Right atrium auricular region (tissue), 2 donors: ENCODE results near the gene ZDHHC8. TPM values are rescaled to one million over a fixed set of nuclear protein-coding genes. Genes with fewer than 3 reads are reported as not detected.
A peak's percentile ranks its signal among the peaks of the same experiment; 100 is the strongest.

ENCODE experiments used
- DNase-seq: peaks from one replicate; pipeline ENCODE4 v3.0.0-alpha.2; 2019; ENCODE audit warnings: low spot score
- H3K27ac ChIP-seq, 2 donors: fragments of 200-600 bp; sonication (generic); 1 replicate in 1 of 2; 2 replicates in 1 of 2; pipeline ENCODE4 v1.5.1; 2016 to 2019
- H3K27me3 ChIP-seq, 2 donors: fragments of 200-600 bp; sonication (generic); one replicate each; pipeline versions ENCODE4 v1.5.1 to v1.6.0; 2017 to 2019
- H3K36me3 ChIP-seq: fragments of 200-600 bp; sonication (generic); one replicate; pipeline ENCODE4 v1.5.1; 2016
- H3K4me1 ChIP-seq, 2 donors: fragments of 200-600 bp; sonication (generic); one replicate each; pipeline versions ENCODE4 v1.5.1 to v1.6.0; 2017 to 2019
- H3K4me3 ChIP-seq, 2 donors: fragments of 200-600 bp; sonication (generic); 1 replicate in 1 of 2; 2 replicates in 1 of 2; pipeline ENCODE4 v1.5.1; 2017 to 2019; ENCODE audit warnings: mild to moderate bottlenecking in 1 of 2, moderate library complexity in 1 of 2
- H3K9me3 ChIP-seq, 2 donors: fragments of 200-600 bp; sonication (generic); one replicate each; pipeline ENCODE4 v1.5.1; 2019
- CTCF ChIP-seq, 2 donors: fragments of 200-600 bp; sonication (generic); IDR thresholded peaks; one replicate each; pipeline ENCODE4 v1.5.1; 2019; ENCODE audit warnings: antibody characterized with exemption in 2 of 2
- total RNA-seq, 2 donors: library from RNA; depleted of rRNA; stranded (reverse); fragments of >200 nt; gene quantifications; one replicate each; pipeline ENCODE4 v1.1.0, GENCODE V29; 2016

Gene ZDHHC8
- total RNA-seq, 2 donors from 2014 or later: 13.5 to 16.6 TPM

- DNase-seq: no peak
- H3K36me3 ChIP-seq: peaks cover 63% of the 10 kb centered on the region
- no peak overlapping the region for H3K27ac ChIP-seq
- H3K4me1 ChIP-seq: peaks cover 0 to 29% of the 10 kb centered on the region in 2 donors
- no peak for TF ChIP-seq CTCF (IDR thresholded peaks at IDR 0.05)
- H3K4me3 ChIP-seq: no peak overlapping the region
- H3K27me3 ChIP-seq: no peaks in the 10 kb centered on the region
- H3K9me3 ChIP-seq: no peaks in the 10 kb centered on the region
These were observed 17.9 kb upstream of the ZDHHC8 start for GRCh38 chr22:20113551-20114310.

DNA sequence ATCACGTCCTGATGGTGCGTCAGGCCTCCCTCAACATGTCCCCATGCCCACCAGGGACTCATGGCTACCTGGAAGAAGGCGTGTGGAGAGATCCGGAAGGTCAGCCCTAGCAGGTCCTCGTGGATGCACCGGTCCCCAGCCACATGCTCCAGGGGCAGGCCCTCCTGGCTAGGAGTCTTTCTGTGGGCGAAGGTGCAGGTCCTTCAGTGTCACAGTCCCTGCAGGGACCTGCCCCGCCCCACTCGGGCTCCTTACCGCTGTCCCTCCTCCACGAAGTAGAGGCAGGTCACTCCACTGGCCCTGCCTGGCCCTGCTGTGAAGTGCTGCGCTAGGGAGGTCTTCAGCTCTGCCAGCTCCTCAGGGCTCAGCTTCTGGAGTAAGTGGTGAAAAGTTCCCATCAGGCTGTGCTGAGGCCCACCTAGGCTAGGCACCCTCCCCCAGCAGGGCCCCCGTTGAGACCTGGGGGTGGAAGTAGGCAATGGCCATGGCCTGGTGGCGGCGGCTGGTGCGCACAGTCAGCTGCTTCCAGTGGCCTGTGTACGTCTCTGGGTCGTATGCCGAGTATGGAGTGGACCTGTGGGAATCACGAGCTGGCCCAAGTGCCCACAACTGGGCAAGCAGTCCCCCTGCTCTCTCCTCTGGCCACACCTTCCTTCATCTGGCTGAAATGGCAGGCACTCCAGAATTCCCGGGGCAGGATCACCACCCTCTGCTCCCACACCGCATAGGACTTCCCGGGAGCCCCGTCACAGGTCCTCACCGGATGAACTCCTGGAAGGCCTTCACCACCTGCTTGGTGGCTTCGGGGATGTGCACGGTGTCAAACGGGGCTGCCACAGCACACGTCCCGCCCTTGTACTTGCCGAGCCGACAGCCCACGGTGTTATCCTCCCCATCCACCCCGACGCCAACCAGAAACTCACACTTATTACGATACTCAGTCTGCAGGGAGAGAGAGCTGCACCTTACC lies 16.8 kb upstream of the ZDHHC8 start:
- no peak for DNase-seq
- Histone ChIP-seq H3K4me3 (no peak overlapping the region), H3K27ac (no peak overlapping the region), H3K36me3 (peaks cover 63% of the 10 kb centered on the region), H3K4me1 (peaks cover 0 to 40% of the 10 kb centered on the region in 2 donors), H3K27me3 (no peaks in the 10 kb centered on the region), H3K9me3 (no peaks in the 10 kb centered on the region)
- no peak for TF ChIP-seq CTCF (IDR thresholded peaks at IDR 0.05)

DNA sequence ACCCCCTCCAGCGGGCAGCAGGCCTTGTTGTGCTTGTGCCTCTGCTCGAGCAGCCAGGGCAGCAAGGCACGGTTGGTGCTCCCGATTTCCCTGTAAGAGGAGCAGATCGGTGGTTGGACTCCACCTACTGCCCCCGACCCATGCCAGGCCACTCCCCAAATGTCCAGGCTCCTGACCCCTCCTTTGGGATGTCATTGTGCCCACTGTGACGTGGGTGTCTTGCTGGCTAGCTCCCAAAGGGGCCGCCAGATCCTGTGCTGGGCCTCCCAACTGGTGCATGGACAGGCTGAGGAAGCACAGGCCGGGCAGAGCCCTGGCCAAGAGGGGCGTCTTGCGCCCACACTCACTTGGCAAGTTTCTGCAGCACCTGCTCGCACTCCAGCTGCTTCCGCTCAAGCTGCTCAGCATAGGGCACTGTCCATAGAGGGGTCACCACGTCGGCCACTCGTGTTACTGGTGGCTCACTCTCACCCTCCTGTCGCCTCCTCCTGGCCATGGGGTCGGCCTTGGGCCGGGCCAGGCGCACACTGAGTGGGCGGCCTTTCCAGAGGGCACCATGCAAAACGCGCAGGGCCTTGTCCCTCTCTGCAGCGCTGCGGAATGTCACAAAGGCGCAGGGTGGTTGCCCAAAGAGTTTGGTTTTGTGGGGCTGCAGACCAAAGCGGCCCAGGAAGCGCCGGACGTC lies 15.8 kb upstream of the ZDHHC8 start, which contains the start of gene RANBP1:
Gene RANBP1 (plus strand): TSS at position 414 of the 685 bp plus-strand sequence. CDS start 81 bp downstream, at position 495.
- Histone ChIP-seq H3K27ac (peak within 1 kb of the TSS; percentile 88 to 93), H3K9me3 (no peaks in the 10 kb centered on the region), H3K27me3 (no peaks in the 10 kb centered on the region), H3K4me1 (peaks cover 0 to 49% of the 10 kb centered on the region in 2 donors), H3K4me3 (peak within 1 kb of the TSS; percentile 91), H3K36me3 (peaks cover 60% of the 10 kb centered on the region)
- TF ChIP-seq CTCF (IDR thresholded peaks at IDR 0.05): no peak
- no peak for DNase-seq

DNA sequence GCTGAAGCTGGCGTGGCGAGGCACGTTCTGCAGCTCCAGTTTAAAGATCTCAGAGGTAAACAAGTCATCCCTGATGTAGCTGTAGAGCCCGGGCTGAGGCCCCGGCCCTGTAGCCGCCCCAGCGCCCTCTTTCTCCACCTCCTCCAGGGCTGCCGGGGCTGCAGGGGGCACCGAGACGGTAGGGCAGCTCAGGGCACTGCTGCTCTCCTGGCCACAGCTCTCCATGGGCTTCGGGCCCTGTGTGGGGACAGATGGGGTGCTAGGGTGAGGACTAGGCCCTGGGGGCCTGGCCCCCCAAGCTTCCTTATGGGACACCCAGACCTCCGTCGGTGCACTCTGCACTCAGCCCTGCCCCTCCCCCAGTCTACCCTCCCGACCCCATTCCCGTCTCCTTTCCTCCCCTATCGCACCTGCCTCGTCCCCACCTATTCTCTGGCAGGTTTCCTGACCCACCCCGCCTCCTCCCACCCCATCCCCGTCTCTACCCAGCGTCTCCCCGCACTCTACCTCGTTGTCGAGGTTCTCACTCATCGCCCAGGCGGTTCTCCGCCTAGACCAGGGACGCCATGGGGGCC lies 15.1 kb upstream of the ZDHHC8 start:
- no peak for TF ChIP-seq CTCF (IDR thresholded peaks at IDR 0.05)
- Histone ChIP-seq H3K27me3 (no peaks in the 10 kb centered on the region), H3K4me3 (peak overlapping the region; percentile 91), H3K4me1 (peaks cover 0 to 49% of the 10 kb centered on the region in 2 donors), H3K9me3 (no peaks in the 10 kb centered on the region), H3K27ac (peak overlapping the region; percentile 88 to 93), H3K36me3 (peaks cover 54% of the 10 kb centered on the region)
- DNase-seq: no peak

DNA sequence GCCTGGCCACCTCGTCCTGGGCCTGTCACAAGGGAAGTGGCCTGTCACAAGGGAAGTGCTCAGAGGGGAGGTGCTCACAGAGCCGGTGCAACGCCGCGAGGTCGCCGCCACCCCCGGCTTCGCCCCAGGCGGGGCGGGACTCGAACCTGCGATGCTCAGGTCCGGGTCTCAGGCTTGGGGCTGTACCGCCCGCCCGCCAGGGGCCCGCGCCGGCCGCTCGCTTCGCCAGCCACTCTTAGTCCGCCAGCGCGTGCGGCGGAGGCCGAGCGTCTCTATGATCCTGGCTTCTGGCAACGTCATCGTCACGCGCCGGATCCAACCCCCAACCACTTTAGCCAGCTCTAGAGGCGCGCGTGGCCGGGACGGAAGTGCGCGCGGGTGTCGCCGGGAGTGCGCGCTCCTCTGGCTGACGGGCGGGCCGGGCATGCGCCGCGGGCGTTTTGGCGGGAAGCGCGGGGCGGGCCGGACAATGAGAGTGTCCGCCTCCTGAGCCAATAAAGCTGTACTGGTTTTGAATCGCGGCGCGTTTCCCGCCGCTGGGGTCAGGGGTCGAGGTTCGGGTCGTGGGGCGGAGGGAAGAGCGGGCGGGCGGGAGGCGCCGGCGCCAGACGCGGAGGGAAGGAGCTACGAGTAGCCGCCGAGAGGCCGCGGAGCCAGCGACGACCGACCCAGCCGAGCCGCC lies 14.5 kb upstream of the ZDHHC8 start, which contains the start of gene TRMT2A:
Gene TRMT2A (minus strand): TSS at position 276 of the 682 bp plus-strand sequence. CDS start 320 bp downstream, outside the sequence.
- peaks cover 51% of the 10 kb centered on the region for H3K36me3 ChIP-seq
- peak within 1 kb of the TSS; percentile 91 for H3K4me3 ChIP-seq
- no peaks in the 10 kb centered on the region for H3K9me3 ChIP-seq
- no peak for TF ChIP-seq CTCF (IDR thresholded peaks at IDR 0.05)
- DNase-seq: peak; percentile 98
- H3K4me1 ChIP-seq: peaks cover 0 to 49% of the 10 kb centered on the region in 2 donors
- no peaks in the 10 kb centered on the region for H3K27me3 ChIP-seq
- peak within 1 kb of the TSS; percentile 88 to 93 for H3K27ac ChIP-seq
